ENCODE results near the gene RASA1.

The RASA1 gene

DNA sequence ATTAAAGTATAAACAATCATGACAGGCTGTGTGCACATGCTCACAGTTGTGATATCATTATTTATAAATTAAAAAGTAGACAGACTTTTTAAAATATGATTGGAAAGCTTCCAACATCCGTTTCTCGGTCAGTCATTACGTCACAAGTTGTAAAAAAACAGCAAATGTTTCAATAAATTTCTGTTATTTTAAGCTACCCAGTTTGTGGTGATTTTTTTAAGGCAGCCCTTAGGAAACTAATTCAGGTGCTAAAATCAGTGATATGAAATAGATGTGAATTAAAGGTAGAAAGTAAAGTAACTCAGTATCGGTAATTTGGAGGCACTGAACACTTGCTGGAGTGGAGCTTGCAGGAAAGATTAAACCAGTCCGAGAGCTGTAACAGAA, 143.9 kb downstream of the RASA1 start:
- FAIRE-seq, result no peak
- DNase-seq (ENCODE audit: insufficient read length, low spot score), result no peak
- TF ChIP-seq, protein P1, sequence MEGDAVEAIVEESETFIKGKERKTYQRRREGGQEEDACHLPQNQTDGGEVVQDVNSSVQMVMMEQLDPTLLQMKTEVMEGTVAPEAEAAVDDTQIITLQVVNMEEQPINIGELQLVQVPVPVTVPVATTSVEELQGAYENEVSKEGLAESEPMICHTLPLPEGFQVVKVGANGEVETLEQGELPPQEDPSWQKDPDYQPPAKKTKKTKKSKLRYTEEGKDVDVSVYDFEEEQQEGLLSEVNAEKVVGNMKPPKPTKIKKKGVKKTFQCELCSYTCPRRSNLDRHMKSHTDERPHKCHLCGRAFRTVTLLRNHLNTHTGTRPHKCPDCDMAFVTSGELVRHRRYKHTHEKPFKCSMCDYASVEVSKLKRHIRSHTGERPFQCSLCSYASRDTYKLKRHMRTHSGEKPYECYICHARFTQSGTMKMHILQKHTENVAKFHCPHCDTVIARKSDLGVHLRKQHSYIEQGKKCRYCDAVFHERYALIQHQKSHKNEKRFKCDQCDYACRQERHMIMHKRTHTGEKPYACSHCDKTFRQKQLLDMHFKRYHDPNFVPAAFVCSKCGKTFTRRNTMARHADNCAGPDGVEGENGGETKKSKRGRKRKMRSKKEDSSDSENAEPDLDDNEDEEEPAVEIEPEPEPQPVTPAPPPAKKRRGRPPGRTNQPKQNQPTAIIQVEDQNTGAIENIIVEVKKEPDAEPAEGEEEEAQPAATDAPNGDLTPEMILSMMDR (IDR thresholded peaks at IDR 0.05; ENCODE audit: insufficient read depth, missing control alignments), result no peak

DNA sequence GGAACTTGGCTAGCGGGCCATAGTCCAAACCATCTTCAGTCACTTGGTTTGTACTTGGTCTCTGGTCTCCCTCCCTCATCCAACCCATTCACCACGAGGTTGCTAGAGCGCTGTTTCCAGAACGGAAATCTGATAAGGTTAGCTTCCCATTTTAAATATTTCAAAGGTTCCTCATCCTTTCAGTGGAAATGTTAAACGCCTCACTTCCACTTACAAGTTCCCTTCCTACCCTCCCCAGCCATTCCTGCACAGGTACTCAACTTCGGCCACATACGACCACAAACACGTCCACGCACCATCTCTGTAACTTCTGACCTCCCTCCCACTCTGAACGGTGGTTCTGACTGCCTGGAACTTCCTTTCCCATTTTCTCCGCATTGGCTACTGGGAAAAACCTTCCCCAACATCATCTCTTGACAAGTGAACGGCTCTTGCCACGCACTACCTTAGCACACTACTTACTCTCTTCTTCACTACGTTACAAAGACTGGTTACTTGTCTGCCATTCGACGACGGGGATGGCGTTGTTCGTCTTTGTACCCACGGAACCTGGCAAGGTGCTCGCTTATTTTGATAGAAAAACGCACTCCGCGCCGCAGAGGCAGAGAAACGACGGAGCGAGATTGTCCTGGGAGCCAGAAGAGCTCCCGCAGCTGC, 144.4 kb downstream of the RASA1 start:
- DNase-seq (ENCODE audit: insufficient read length, low spot score), result no peak
- TF ChIP-seq, protein P1 (IDR thresholded peaks at IDR 0.05; ENCODE audit: insufficient read depth, missing control alignments), result no peak
- no peak for FAIRE-seq

DNA sequence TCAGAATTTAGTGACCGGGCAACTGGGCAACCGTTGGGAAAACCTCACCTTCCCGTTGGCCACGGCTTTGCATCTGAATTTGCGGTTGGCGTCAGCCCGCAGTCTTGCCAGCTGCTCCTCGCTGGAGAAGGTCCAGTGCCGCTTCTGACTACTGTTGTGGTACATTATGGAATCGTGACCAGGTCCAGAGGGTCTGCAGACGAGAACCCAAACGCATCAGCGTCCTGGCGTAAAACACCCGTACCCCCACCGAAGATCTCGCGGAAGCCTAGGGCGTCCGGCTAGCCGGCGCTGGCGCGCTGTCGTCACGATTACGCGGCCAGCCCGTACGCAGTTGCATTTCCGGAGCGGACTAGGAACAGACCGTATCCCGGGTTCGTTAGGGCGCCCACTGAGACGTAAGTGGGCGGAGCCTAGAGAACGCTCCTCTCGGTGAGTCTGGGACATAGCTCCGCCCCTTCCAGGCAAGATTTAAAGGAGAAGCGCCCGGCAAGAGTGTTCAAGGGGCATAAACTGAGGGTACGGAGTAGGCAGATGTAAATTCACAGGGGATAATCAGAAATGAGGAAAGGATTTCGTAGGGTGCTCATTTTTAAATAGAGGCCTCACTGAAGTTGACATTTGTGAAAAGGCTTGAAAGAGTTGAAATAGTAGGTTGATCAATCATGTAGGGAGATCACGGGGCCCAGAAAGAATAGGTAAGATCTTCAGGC, 145.1 kb downstream of the RASA1 start, which contains the start of gene CCNH:
TSS of gene CCNH (minus strand) at position 301 of the 713 bp plus-strand sequence. CDS start at position 165, 136 bp downstream.
- FAIRE-seq, result peak; percentile 79
- DNase-seq (ENCODE audit: insufficient read length, low spot score), result peak; percentile 54
- TF ChIP-seq, protein P1 (IDR thresholded peaks at IDR 0.05; ENCODE audit: insufficient read depth, missing control alignments), result no peak

DNA sequence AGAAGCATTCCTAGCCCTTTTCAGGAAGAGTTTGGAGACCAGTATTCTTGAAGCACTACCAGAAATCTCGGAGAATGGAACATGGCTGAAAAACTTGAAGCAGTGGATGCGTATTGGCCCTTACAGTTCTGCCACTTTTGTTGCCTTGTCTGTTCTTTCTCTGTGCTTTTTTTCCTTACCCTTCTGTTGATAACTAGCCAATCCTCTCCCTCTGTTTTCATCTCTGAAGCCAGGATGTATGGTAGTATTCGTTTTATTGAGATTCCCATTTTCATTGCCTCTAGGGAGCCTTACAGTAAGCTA, 145.6 kb downstream of the RASA1 start:
- FAIRE-seq (no peak), DNase-seq (ENCODE audit: insufficient read length, low spot score) (no peak)
- TF ChIP-seq, protein P1 (IDR thresholded peaks at IDR 0.05; ENCODE audit: insufficient read depth, missing control alignments), result no peak

DNA sequence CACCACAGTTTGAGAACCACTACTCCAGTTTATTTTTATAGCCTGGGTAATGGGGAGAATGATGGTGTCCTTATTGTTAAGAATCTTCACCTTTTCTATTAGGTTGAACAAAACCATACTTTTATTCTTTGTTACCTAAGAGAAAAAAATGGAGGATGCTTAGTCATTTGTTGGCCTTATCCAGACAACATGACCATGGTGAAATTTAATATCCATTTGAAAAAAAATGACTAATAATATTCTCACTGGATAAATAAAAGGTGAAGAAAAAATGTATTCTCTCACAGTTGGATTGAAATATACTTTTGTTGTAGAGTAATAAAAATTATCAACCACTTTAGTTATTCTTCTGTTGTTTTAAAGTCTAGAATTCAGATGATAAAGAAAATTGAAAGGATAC, 150.8 kb downstream of the RASA1 start:
- TF ChIP-seq, protein P1 (IDR thresholded peaks at IDR 0.05; ENCODE audit: insufficient read depth, missing control alignments), result no peak
- no peak for FAIRE-seq
- no peak for DNase-seq (ENCODE audit: insufficient read length, low spot score)

DNA sequence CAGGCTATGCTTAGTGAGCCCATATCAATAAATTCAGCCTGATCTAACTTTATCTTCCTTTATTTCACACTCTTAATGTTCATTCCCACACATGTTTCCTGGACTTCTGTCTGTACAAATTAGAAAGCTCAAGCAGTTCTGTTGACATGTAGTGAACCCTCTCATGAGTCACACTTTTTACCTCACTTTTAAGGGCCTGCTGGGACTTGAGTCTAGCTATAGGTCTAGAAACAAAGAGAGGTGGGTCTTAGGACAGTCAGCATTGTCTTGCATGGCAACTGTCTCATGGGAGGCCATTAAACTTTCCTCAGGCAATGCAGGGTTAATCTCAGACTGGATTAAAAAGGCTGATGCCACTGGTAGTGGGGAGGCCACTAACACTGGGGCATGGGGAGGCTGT, 153.6 kb downstream of the RASA1 start:
- FAIRE-seq (no peak), DNase-seq (ENCODE audit: insufficient read length, low spot score) (no peak)
- TF ChIP-seq, protein P1 (IDR thresholded peaks at IDR 0.05; ENCODE audit: insufficient read depth, missing control alignments), result no peak

DNA sequence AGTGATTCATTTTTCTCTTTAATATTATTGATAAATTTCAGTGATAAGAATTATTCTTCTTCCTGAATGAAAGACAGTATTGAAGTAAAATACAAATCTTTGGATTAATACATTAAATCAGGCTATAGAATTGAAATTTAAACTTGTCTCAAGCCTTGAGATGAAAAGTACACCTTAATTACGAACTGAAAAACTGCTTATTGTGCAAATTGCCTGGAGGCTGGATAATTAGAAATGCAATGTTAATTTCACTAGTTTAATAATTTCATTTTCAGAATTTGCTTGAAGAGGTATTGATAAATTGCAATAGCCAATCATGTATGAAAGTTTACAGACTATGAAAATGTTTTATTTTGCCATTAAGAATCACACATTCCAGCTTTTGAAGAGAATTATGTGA, 156.1 kb downstream of the RASA1 start:
- DNase-seq (ENCODE audit: insufficient read length, low spot score) (no peak), FAIRE-seq (no peak)
- TF ChIP-seq, protein P1 (IDR thresholded peaks at IDR 0.05; ENCODE audit: insufficient read depth, missing control alignments), result no peak
